GM20000 (cell line): Measurements from ENCODE around the gene TOR1AIP2.
"Not testable (repeated sequence)": the region's sequence is repeated elsewhere in the genome, so short reads cannot be mapped to it uniquely, and the experiment has no call there.

Experiments used
- DNase-seq: peaks from one replicate; pipeline ENCODE4 v3.0.0; 2012; ENCODE audit warnings: low spot score
- CTCF ChIP-seq: IDR thresholded peaks from 2 replicates; pipeline ENCODE4 v1.5.1; 2012; ENCODE audit warnings: mild to moderate bottlenecking, control low read depth; ENCODE audit errors: extremely low read depth, missing control alignments

TOR1AIP2 gene

DNA sequence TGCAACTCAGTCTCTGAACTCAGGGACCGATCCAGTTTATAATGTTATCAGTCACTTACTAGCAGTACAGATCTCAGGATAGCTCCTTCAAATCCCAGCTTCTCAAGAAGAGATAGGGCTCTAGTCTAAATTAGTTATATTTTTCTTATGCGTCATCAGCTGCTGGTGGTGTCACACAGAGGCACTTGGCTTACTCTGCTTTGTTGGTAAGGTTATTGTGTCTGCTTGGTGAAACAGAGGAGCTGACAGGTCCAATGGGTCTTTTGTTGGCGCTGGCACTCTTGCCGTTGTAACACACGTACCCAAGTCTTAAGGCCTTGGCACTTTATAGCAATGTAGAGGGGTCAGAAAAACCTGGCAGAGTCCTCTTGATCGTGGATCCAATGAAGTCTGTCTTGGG, 12.2 kb downstream of the TOR1AIP2 start:
- DNase-seq = no peak

DNA sequence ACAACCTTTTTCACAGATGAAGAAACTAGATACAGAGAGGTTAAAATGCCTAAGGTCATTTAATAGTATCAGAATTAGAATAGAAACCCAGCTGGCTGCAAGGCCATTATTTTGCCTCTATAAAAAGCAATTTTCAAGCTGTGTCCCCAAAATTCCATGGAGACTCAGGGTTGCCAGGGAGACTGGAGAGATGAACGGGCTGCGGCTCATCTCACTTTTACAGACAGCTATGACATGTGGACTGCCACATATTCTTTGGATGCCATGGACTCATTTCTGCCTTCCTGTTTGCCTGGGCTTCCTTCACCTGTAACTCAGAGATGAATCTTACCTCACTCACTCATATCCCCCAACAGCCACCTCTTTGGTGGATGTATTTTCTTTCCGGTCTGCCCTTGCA, 17.0 kb downstream of the TOR1AIP2 start:
- no peak for TF ChIP-seq CTCF
- no peak for DNase-seq

More for the DNA sequence above, 12.2 kb downstream of the TOR1AIP2 start:
- no peak for TF ChIP-seq CTCF

- no peak for DNase-seq
- TF ChIP-seq CTCF = no peak
These were observed 20.6 kb downstream of the TOR1AIP2 start for GRCh38 chr1:179857009-179857408.

- no peak for DNase-seq
- no peak for TF ChIP-seq CTCF
These were observed 21.3 kb downstream of the TOR1AIP2 start for GRCh38 chr1:179856296-179856695.

DNA sequence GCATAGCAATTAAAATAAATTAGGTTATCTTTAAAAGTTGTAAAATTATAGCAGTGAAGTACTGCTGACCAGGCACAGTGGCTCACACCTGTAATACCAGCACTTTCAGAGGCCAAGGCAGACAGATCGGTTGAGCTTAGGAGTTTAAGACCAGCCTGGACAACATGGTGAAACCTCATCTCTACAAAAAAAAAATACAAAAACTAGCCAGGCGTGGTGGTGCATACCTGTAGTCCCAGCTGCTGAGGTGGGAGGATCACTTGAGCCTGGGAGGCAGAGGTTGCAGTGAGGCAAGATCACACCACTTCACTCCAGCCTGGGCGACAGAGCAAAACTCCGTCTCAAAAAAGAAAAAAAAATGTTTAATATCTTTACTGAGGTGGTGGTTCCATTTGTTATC, 21.8 kb downstream of the TOR1AIP2 start:
- not testable (repeated sequence) for DNase-seq

GRCh38 chr1:179853102-179853501, 24.5 kb downstream of the TOR1AIP2 start:
- DNase-seq = no peak
- TF ChIP-seq CTCF = no peak

- no peak for DNase-seq
- no peak for TF ChIP-seq CTCF
These were observed 29.4 kb downstream of the TOR1AIP2 start for GRCh38 chr1:179848233-179848632.

GRCh38 chr1:179840107-179840506, 37.5 kb downstream of the TOR1AIP2 start:
- no peak for TF ChIP-seq CTCF
- DNase-seq = no peak

DNA sequence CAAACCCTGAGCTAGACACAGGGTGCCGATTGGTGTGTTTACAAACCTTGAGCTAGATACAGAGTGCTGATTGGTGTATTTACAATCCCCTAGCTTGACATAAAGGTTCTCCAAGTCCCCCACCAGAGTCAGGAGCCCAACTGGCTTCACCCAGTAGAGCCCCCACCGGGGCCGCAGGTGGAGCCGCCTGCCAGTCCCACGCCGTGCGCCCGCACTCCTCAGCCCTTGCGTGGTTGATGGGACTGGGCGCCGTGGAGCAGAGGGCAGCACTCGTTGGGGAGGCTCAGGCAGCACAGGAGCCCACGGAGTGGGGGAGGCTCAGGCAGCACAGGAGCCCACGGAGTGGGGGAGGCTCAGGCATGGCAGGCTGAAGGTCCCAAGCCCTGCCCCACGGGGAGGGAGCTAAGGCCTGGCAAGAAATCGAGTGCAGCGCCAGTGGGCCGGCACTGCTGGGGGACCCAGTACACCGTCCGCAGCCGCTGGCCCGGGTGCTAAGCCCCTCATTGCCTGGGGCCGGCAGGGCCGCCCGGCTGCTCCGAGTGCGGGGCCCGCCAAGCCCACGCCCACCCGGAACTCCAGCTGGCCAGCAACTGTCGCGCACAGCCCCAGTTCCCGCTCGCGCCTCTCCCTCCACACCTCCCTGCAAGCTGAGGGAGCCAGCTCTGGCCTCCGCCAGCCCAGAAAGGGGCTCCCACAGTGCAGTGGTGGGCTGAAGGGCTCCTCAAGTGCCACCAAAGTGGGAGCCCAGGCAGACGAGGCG, 40.7 kb downstream of the TOR1AIP2 start:
- not testable (repeated sequence) for DNase-seq
